ENCODE measurements around the gene MED12L.
"Not testable (repeated sequence)": the region's sequence is repeated elsewhere in the genome, so short reads cannot be mapped to it uniquely, and the experiment has no call there.

MED12L gene

DNA sequence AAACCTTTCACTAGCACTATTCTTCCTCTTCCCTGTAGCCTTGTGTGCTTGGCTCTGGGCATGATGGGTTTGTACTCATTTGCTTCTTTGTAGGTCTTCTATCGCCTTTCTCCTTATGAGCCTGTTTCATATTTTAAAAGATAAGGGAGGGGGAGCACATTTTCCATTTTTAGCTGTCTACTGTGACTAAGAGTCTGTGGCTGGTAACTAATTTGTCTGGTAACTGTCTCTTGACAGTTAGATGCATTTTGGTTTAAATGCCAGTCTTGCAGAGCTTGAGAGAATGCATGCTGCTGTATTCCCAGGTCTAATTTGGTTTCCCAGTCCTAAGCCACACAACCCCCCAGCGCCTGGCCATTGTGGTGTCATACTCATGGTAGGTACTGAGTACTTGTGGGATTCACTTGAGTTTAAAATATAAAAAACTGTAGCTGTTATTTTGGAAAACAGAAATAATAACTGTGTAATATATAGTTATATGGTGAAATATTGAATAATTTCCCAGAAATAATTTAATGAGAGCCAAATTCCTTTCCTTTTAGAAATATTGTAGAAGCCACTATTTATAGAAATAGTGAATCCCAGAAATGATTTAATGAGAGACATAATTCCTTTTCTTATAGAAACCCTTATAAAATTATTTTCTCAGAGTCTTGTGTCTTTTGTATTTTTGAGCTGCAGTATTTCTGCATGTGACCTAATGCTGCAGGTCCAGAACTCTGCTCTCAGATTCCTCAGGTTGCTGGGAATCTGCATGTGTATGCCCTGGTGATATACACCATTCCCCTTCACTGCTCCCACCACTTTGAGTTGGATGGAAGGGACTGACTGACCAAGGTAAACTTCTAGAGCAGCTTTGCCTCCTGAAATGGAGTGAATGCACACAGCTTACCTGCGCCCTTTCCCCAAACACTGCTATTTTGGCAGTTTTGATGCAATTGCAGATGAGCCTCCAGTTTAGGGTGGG is 131.5 kb downstream of the MED12L start:
- no peak for DNase-seq

DNA sequence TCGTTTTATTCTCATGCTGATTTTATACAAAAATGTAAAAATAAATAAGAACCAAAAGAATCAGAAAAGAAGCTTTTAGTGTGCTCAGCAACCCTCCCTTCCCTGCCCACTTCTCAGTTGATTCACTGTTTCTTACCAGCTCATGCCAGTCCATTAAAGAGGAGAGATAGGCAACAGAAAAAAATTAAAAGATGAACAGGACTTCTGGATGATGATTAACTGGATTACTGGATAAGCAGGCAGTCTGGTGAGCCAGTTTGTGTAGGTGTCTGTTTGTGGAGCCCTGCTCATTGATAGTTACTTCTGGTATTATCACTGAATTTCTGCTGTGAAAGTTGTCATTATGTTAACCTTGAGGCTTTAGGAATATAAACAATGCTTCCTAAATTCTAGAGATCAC is 132.7 kb downstream of the MED12L start:
- DNase-seq = no peak

DNA sequence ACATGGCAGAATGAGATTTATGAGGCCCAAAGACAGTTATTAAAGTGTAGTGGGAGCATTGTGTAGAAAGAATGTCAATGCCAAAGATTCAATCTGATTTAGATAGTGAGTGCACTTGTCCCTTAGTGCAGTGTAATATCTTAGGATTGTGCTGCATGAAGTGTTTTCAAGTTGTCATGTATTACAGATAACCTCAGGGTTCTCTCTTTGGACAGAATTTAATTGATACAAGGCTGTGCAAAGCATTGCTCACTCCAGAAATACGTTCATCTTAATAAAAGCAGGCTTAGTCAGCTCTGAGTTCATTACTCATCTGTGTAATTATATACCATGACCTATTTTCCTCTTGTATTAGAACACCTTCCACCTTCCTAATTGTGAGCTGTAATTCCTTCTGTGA is 133.6 kb downstream of the MED12L start:
- no peak for DNase-seq

DNA sequence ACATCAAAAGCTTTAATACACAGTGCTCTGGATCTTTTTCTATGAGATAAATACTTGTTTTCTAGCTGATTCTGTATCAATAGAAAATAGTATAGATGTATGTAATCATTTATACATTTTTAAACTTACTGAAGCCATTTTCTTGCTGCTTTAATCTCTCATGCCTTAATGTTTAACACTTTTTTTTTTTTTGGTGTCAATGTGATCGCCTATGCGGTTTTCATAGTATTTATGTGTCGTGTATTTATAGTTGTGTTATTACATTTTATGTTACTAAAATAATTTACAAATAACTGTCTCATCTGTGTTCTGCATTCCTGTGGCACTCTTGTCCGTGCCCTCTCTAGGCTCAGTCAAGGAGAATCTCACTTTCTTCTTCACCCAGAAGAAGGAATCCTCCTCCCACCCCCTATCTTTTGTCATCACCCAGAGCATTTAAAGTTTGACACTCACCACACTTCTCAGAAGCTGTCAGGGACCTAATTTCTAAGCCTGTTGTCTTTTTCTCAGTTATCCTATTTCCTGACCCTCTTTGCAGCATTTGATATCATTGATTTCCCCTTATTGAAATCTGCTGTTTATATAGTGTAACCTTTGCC is 138.9 kb downstream of the MED12L start:
- no peak for DNase-seq

DNA sequence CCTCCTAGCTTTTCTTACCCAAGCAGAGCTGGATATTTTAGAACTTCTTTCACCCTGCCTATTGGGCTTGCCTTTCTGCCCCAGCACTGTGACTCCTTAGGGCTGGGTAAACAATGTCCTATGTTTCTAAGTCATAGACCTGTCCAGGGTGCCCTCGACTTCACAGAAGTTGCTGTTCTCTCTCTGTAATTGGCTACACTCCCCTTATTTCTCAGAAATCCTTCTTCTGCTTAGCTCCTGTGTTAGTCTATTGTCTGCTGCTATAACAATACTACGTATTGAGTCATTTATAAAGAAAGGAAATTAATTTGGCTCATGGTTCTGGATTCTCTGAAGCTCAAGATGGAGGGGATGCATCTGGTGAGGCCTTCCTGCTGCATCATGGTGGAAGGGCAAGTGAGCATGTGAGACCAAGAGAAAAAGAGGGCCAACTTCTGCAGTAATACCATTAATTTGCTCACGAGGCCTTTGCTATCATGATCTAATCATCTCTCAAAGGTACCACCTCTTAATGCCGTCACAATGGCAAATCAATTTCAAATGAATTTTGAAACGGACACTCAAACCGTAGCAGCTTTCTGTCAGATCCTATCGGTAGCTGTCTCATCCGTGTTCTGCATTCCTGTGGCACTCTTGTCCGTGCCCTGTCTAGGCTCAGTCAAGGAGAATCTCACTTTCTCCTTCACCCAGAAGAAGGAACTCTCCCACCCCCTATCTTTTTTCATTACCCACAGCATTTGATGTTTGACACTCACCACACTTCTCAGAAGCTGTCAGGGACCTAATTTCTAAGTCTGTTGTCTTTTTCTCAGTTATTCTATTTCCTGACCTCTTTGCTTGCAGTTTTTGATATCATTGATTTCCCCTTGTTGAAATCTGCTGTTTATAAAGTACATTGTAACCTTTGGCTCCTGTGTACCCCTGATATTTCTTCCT is 139.8 kb downstream of the MED12L start:
- no peak for DNase-seq

DNA sequence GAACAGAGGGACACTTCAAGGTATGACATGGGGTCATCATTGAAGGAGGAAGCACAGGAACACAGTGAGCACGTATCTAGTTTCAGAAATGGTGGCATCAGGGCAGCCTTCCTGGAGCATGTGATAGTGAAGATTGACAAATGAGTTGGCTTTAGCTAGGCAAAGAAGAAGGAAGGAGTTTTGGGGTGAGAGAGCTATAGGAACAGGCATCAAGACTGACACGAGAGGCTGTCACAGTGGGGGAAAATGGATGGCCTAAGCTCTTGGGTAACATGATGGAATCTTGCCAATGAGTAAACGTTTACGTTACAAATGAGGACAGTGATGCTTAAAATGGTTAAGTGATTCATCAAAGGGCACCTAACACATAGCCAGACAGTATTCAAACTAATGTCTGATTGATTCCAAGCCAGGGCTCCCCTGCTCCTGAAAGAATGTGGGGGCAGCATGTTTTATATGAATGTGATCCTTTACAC is 140.7 kb downstream of the MED12L start:
- DNase-seq = no peak

DNA sequence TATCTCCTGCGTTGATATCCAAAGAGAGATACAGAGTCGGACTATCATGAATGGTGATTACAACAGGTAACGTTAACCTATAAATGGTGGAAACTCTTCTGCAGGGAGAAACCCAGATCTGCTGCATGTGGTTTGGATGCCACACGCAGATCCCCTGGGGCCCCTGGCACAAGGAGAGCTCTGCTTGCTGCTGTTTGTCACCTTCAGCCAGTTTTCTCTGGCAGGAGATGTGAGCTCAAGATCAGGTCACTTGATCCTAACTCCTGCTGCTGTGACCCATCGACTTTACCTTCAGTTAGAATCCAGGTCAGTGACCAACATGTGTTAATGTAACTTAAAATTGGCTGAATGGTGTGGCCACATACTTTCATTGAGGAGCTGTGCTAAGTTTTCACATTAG is 141.4 kb downstream of the MED12L start:
- no peak for DNase-seq

DNA sequence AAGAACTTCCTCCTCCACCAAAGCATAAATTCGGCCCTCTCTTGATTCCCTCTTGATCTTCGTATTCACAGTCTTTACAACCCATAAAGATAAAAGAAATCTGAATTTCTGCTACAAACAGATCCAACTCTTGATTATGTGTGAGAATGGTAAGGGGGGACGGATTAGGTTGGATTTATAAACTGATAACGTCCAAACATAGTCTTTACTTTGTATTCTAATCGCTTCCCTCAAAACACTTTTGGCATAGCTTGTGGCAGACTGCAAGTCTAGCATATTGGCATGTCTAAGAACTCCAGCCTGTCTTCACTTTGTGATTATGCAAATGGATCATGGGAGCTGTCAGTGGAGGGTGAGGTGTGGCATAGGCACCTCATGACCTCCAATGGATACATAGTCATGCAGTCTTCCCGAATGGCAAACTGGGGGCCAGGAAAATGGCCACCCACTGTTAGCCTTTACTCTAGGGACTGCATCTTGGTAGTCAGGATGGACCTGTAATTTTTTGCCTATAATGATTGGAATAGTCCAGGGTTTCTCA is 141.9 kb downstream of the MED12L start:
- DNase-seq = no peak

DNA sequence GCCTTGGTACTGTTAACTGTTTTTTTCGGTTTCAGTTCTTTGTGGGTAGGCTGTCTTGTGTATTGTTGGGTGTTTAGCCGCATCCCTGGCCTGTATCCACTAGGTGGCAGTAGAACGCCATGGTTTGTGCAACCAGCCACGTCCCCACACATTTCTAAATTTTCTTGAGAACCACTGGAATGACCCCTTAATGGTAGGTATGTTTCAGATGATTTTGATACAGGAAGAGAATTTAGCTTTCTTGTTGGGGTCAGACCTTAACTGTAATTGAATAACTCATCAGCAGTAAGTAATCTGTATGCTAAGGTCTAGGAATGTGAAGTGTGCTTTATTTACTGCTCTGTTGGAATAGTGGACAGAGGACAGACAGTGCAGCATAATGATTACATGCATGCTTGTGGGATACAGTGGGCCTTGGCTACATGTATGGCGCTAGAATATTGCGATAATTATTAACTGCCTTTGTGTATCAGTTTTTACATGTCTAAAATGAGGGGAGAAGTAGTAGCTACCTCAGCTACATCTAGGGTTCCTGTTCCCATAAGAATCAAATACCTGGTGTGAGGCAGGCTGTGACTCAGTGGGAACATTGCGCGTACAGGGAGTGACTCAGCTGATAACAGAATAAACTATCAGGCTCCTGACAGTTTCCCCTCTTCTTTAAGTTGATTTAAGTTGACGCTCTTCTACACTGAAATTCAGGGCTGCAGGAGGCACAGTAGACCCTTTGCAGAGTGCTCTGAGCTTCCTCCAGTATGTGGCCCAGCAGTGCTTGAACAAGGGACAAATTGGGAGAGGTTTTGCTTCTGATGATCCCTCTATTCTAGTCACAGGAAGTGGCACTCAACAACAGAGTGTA is 142.6 kb downstream of the MED12L start:
- DNase-seq = peak; percentile 81

DNA sequence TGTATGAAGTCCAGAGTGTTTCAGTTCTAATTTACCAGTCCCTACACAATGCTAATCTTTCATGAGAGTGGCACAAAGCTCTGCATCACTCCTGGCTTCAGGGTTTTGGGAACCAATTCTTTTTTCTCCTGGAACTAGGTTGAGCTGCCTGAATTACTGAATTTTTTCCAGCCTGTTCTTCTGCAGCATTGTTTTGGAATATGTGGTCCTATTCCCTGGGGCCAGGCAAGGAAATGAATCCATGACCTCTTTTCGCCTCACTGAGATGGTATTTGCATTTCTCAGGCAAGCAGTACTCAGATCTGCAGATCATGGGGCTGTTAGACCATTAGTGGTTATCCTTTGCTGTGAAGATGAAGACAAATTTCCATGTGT is 143.2 kb downstream of the MED12L start:
- no peak for DNase-seq

DNA sequence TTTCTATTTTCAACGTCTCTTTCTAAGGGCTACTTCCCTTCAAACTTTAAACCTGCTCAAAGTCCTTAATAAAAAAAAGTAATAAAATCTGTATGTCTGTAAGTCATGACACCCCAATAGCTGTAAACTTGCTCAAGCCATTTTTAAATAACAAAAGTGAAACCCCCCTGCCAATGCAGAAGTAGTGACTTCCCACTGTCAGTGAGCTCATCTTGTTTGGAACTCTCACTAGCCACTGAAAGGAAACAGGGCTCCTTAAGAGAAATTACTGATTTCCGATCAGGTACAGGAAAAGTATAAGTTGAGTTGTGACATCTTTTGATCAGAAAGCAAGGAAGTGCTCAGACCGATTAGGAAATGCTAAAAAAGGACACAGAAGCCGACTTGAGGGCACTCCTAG is 145.2 kb downstream of the MED12L start:
- DNase-seq = no peak

DNA sequence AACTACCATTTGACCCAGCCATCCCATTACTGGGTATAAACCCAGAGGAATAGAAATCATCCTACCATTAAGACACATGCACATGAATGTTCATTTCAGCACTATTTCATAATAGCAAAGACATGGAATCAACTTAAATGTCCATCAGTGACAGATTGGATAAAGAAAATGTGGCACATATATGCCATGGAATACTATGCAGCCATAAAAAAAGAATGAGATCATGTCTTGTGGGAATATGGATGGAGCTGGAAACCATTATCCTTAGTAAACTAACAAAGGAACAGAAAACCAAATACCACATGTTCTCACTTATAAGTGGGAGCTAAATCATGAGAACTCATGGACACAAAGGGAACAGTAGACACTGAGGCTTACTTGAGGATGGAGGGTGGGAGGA is 146.9 kb downstream of the MED12L start:
- not testable (repeated sequence) for DNase-seq

DNA sequence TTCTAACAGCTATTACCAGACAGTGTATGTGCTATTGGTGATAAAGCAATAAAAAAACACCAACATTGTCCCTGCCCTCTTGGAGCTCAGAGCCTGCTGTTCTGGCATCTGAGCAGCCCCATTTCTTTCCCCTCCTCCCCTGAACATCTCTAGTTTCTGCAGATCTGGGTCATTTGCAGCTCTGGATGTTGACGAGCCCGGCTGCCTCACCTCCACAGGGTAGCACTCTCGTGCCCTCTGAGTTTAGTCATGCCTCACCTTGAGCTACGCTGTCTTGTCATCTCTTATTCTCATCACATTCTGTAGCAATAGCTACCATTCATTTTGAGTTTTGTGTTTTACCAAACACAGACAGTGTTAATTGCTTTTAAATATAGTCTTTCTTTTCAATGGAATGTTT is 147.5 kb downstream of the MED12L start:
- no peak for DNase-seq

DNA sequence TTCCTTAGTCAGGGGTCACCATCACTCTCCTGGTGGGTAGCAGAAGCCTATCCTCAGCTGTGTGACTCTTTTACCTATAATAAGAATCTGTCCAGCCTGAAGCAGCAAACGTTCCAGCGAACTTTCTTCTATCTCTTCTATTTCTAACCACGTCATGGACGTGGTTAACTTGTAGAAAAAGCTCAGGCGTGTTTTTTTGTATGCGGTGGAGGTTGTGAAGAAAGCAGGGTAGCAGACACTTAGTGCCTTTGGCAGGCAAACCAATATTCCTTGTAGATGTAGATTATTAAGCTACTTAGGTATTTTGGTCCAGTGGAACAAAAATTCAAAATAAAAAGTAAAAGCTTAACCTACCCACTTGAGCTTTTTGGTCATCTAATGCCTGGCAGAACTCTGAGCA is 149.4 kb downstream of the MED12L start:
- no peak for DNase-seq

DNA sequence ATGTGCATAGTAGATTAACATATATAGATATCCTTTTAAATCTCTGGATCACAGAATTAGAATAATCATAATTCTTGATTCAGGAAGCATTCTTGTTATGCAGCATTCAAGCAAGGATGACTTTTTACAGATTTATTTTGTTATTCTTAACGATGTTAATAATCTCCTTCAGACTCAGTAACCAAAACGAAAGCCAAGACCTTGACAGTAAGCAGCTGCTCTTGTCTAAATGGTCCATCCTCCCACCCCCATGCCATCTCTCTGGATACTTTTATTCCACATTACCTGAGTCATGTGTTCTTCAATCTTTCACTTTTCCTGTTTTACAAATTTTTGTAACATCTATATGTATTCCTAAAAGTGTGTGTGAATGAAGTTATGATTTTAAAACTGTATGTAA is 150.9 kb downstream of the MED12L start:
- no peak for DNase-seq

DNA sequence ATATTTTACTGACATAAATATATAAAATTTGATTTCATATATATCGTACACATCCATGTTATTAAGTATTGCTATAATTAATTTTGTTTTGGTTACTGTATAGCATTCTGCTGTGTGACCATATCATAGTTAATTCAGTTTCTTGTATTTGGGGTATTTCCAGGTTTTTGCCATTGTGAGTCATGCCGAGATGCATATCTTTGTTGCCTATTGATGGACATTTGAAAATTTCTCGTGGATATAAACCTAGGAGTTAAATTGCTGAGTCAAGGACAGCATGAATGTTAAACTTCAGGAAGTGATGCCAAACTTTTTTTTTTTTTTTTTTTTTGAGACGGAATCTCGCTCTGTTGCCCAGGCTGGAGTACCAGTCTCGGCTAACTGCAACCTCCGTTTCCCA is 151.3 kb downstream of the MED12L start:
- DNase-seq = no peak

DNA sequence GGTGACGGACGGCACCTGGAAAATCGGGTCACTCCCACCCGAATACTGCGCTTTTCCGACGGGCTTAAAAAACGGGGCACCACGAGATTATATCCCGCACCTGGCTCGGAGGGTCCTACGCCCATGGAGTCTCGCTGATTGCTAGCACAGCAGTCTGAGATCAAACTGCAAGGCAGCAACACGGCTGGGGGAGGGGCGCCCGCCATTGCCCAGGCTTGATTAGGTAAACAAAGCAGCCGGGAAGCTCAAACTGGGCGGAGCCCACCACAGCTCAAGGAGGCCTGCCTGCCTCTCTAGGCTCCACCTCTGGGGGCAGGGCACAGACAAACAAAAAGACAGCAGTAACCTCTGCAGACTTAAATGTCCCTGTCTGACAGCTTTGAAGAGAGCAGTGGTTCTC is 156.5 kb downstream of the MED12L start:
- not testable (repeated sequence) for DNase-seq

DNA sequence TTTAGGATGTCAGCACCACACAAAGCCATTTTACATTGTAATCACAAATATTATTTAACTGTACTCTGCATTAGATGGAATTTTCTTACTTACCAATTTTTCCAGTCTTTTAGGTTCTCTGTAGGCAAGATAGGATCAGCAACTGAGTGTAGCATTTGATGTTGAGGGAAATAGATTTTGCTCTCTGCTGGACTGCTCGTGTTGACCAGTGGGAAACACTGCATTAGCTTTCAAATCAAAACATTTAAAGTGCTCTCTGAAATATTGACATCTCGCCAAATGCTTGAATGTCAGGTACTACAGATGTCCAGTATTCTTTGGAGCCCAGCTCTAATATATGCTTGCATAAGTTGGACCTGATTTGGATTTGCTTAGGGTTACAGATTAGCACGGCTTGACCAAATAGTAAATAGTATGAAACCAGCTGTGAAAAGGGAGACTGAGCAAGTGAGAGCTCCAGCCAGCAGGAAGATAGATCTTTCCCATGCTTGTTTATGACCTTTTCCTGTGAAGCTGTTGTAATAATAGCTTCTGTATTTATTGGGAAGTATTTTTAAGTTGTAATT is 163.4 kb downstream of the MED12L start:
- no peak for DNase-seq

DNA sequence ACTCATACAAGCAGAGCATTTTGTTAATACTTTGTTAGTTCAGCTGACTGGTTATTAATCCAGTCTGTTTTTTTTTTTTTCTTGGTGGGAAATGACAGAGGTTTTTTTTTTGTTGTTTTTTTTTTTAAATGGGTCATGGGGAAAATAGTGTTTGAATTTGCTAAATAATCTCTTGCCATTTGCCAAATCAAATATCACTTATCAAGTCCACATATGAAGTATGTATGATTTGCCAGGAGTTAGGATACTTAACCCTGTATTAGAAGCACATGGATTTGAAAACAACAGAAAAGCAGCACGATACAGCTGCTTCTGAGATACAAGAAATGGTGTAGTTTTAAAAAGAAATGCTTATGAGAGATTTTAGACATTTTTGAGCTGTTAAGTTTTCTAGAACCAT is 171.3 kb downstream of the MED12L start:
- no peak for DNase-seq

DNA sequence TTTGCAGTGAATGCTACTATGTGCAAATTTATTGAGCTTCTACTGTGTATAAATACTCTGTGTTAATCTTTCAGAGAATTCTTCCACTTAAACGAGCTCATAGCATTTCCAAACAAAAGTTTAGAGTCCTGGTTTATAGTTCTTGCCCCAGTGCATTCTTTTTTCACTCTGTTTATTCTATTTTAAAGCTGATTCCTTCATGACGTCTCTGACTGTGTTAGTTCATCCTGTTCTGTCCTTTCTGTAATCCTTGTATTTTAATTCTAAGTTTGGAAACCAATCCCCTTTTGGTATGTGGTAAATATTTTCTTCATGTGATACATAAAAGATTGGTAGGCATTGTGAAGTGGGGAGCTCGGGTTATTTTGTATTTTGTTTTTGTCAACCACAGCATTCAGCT is 174.2 kb downstream of the MED12L start:
- no peak for DNase-seq

DNA sequence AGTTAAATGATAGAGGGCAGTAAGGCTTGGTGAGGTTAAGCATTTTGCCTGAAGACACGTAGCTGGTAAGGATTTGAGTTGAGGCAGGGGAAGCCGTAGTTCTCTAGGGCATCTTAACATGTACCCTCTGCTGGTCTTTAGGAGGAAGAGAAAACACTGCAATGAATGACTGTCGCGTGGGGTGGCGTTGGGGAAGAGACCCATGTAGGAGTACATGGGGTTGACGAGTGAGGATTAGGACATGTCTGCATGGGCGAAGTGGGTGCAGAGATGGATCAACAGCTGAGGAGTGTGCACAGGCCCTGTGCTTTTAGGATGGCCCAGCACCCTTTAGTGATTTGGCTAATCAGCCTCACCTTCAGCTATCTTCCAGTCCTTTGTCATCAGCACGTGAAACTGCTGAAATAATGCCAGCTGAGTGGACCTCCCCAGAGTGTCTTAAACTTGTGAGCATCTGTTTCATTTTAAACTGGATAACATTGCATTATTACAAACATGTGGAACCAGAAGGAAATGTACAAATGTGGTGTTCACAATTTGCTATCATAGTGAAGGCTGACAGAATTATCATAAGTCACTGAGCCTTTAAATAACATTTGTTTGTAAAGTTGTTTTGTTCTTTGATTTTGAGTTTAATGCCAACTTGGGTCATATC is 177.5 kb downstream of the MED12L start:
- DNase-seq = no peak

Data from activated CD8-positive, alpha-beta memory T cell treated with anti-CD3 and anti-CD28 coated beads, Interleukin-2, amount 50 U/mL, for 4 hours (primary cell).